Right cardiac atrium (tissue), 5 donors: ENCODE data around the gene CAVIN3. TPM values are rescaled to one million over a fixed set of nuclear protein-coding genes. Genes with fewer than 3 reads are reported as not detected.
A peak's percentile ranks its signal among the peaks of the same experiment; 100 is the strongest.

Experiments
- ATAC-seq, 2 donors: fragments of 200-7000 bp; cut with Tn5 transposase; one replicate each; pipeline versions ENCODE4 v1.8.0 to v1.9.1; 2020; ENCODE audit warnings: moderate library complexity in 2 of 2, mild to moderate bottlenecking in 1 of 2
- DNase-seq, 3 donors: peaks; one replicate each; pipeline ENCODE4 v3.0.0-alpha.2; 2020
- H3K27ac ChIP-seq: one replicate; pipeline ENCODE4 v1.5.1; 2013; ENCODE audit warnings: mild to moderate bottlenecking, low read length, control low read depth, moderate library complexity
- H3K27me3 ChIP-seq: one replicate; pipeline ENCODE4 v1.6.1; 2013; ENCODE audit not compliant: control insufficient read depth, insufficient read depth
- H3K4me1 ChIP-seq: one replicate; pipeline ENCODE4 v1.6.1; 2013; ENCODE audit warnings: low read length; ENCODE audit not compliant: control insufficient read depth, insufficient read depth
- H3K4me3 ChIP-seq: one replicate; pipeline ENCODE4 v1.5.1; 2013; ENCODE audit warnings: low read length, control low read depth
- H3K9me3 ChIP-seq: one replicate; pipeline ENCODE4 v1.6.1; 2013; ENCODE audit warnings: low read length; ENCODE audit not compliant: control insufficient read depth
- WGBS: extraction: QIAGEN DNeasy Blood & Tissue Kit; methylation state at CpG from one replicate; pipeline ENCODE4 v1.1.7; 2013; 5-methylcytosine and 5-hydroxymethylcytosine counted together
- intact Hi-C, 4 donors: fragments of 100-400 bp; cut with DNase I; formaldehyde crosslinking; loops; one replicate each; pipeline versions ENCODE4 v1.11.0 to v1.14.0; 2022 to 2023
- polyA plus RNA-seq: library from polyadenylated mRNA; stranded (reverse); fragments of 200-250 nt; gene quantifications from one replicate; pipeline ENCODE4 v1.2.3, GENCODE V29; 2013
- total RNA-seq, 4 donors: library from RNA; stranded (reverse); fragmentation: NEBNext Ultra II Directional; extraction: Animal tissue kit (Norgen Biotek cat#: 25700); gene quantifications; one replicate each; pipeline ENCODE4 v1.2.1, GENCODE V29; 2021
- donor health status: healthy with polysubstance abuse.
- donor health status: DM: no; HTN: yes; CAD: no.
- donor health status: DM: no; HTN: no; CAD: no.
- donor health status: DM: no; HTN: yes; CAD: no; lungs with severe emphysema.
- donor health status: DM: yes; HTN: yes; CAD: no.

CAVIN3 gene
- total and polyA plus RNA-seq, 5 donors: 40.4 to 72.4 (median 49.7) TPM

DNA sequence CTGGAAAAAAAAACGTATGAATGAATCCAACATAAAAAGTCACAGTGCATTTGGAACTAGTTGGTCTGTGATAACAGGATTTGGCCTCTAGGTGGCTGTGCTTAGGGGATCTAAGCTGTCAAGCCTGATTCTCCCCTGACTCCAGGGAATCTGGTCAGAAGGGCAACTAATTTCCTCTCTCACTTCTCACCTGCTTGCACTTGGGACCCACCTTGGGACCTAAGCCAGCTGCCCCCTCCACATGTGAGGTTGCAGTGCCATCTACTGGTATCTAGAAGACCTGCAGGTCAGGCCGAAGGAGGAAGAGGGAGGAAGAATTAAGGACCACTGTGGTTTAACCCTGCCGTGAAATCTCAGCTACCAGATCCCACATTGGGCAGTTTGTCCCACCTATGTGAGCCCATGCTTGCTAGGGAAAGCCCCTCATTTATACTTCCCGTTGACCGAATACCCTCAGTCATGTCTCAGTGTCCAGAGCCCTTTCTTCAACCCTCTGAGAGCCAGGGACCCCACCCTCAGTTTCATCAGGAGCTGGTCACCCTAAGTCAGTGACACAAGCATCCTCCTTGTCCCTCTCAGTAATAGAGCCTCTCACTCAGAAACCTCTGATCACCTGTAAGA is 33.2 kb upstream of the CAVIN3 start:
- WGBS: 7% methylated on average over 5 of the region's 5 CpGs
- no peaks in the 10 kb centered on the region for H3K9me3 ChIP-seq
- no peaks in the 10 kb centered on the region for H3K27me3 ChIP-seq
- DNase-seq (peak; percentile 35 to 66 (median 57)), ATAC-seq (peak; percentile 55 to 72)
- H3K27ac ChIP-seq: no peak overlapping the region
- intact Hi-C loops: loop anchor here (2.0 to 10.0 kb wide), 4 partner anchors 59 to 331 kb away; no protein-coding TSS in a partner anchor
- no peaks in the 10 kb centered on the region for H3K4me1 ChIP-seq
- no peak overlapping the region for H3K4me3 ChIP-seq

DNA sequence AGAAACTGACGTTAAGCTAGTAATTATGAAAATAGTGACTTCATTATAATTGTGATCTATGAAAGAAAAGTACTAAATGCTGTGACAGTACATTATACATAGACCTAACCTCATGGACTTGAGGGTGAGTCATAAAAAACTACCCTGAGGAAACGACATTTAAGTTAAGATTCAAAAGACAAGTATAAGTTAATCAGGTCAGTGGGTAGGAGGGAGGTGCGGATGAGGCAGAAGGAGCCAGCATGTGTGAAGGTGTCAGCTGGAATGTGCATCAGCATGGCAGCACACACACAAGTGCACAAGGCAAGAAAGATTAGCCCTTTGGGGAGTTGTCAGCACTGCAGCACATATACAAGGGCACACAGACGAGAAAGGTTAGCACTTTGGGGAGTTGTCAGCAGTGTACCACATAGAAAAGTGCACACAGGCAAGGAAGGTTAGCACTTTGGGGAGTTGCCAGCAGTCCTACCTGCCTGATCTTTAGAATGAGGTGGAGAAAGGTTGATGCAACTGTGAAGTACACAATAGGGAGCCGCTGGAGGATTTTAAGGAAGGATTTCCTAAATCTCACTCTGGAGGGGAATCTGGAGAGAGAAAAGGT is 31.6 kb upstream of the CAVIN3 start:
- Histone ChIP-seq H3K27ac (no peak overlapping the region), H3K4me1 (no peaks in the 10 kb centered on the region), H3K9me3 (no peaks in the 10 kb centered on the region), H3K4me3 (no peak overlapping the region), H3K27me3 (no peaks in the 10 kb centered on the region)
- ATAC-seq: no peak
- 70% methylated on average over 5 of the region's 5 CpGs for WGBS
- intact Hi-C loops: loop anchor here (2.0 to 10.0 kb wide), 4 partner anchors 57 to 329 kb away; no protein-coding TSS in a partner anchor
- DNase-seq: no peak

DNA sequence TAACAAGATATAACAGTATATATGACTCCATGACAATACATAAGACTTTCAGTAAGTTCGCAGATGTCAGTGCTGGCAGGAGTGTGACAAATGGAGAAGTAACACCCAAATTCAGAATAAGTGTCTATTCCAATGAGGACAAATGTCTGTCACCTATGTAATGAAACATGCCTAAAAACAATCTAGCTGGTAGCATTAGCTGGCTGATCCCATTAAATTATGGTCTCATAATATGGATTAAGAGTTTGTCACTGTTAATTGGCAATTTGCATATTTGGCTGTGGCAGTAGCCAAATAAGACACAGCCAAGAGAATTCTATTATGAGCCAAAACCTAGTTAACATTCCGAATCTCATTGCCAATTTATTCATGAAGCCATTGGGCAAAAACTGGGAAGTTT is 30.2 kb upstream of the CAVIN3 start:
- no peaks in the 10 kb centered on the region for H3K9me3 ChIP-seq
- ATAC-seq: no peak
- no peaks in the 10 kb centered on the region for H3K4me1 ChIP-seq
- DNase-seq: no peak
- no peak overlapping the region for H3K4me3 ChIP-seq
- WGBS: 64% methylated on average over 2 of the region's 2 CpGs
- intact Hi-C loops: loop anchor here (5.0 to 10.0 kb wide), 3 partner anchors 56 to 326 kb away; no protein-coding TSS in a partner anchor
- no peak overlapping the region for H3K27ac ChIP-seq
- H3K27me3 ChIP-seq: no peaks in the 10 kb centered on the region

GRCh38 chr11:6350043-6350442 is 29.7 kb upstream of the CAVIN3 start:
- H3K27me3 ChIP-seq: no peaks in the 10 kb centered on the region
- no peaks in the 10 kb centered on the region for H3K4me1 ChIP-seq
- no peak overlapping the region for H3K4me3 ChIP-seq
- no peak overlapping the region for H3K27ac ChIP-seq
- intact Hi-C loops: loop anchor here (5.0 to 10.0 kb wide), 3 partner anchors 55 to 325 kb away; no protein-coding TSS in a partner anchor
- H3K9me3 ChIP-seq: no peaks in the 10 kb centered on the region
- no peak for ATAC-seq
- DNase-seq: no peak

GRCh38 chr11:6345366-6345765 is 25.1 kb upstream of the CAVIN3 start:
- Histone ChIP-seq H3K27ac (no peak overlapping the region), H3K4me3 (no peak overlapping the region), H3K9me3 (no peaks in the 10 kb centered on the region), H3K27me3 (no peaks in the 10 kb centered on the region), H3K4me1 (no peaks in the 10 kb centered on the region)
- WGBS: 94% methylated on average over 1 of the region's 1 CpG
- intact Hi-C loops: no loop called here
- DNase-seq: no peak
- ATAC-seq: no peak

- Histone ChIP-seq H3K9me3 (no peaks in the 10 kb centered on the region), H3K27ac (no peak overlapping the region), H3K27me3 (no peaks in the 10 kb centered on the region), H3K4me3 (no peak overlapping the region), H3K4me1 (no peaks in the 10 kb centered on the region)
- no peak for ATAC-seq
- 86% methylated on average over 3 of the region's 3 CpGs for WGBS
- DNase-seq: no peak
- intact Hi-C loops: no loop called here
Measured at GRCh38 chr11:6336293-6336692, 16.0 kb upstream of the CAVIN3 start.

DNA sequence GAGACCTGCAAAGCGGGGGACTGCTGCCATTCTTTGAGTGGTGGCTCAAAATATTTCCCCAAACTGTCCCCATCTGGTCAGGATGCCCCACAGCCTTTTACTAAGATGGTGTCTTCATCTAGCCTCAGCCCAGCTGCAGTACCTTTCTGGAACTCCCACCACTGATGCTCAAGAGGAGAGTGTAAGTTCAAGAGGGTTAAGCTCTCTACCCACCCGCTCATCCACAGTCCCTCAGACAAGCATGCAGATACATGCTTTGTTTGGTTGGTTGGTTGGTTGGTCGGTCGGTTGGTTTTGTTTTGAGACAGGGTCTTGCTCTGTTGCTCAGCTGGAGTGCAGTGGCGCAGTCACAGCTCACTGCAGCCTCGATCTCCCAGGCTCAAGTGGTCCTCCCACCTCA is 14.5 kb upstream of the CAVIN3 start:
- Histone ChIP-seq H3K4me1 (no peaks in the 10 kb centered on the region), H3K4me3 (no peak overlapping the region), H3K27ac (no peak overlapping the region), H3K9me3 (no peaks in the 10 kb centered on the region), H3K27me3 (no peaks in the 10 kb centered on the region)
- whole genome bisulfite sequencing: 94% methylated on average over 6 of the region's 6 CpGs
- ATAC-seq (no peak), DNase-seq (no peak)
- intact Hi-C loops: no loop called here

DNA sequence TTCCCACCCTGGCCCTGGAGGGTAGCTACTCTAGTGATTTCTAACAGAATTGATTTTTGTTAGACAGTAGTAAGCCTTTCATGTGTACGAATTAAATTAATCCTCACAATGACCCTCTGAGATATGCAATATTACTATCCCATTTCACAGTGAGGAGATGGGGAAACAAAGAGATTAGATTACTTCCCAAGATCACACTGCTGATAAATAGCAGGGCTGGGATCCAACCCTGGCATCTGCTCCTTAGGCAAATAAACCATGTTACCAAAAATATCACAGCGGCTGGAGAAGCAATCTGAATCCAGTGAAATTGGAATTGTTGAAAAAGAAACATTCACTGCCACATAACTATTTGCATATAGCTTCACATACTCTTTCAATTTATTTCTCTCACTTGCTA is 12.8 kb upstream of the CAVIN3 start:
- H3K27ac ChIP-seq: no peak overlapping the region
- no peak overlapping the region for H3K4me3 ChIP-seq
- H3K9me3 ChIP-seq: no peaks in the 10 kb centered on the region
- peaks cover 2% of the 10 kb centered on the region for H3K4me1 ChIP-seq
- no peaks in the 10 kb centered on the region for H3K27me3 ChIP-seq
- WGBS: 34% methylated on average over 2 of the region's 2 CpGs
- intact Hi-C loops: no loop called here
- no peak for ATAC-seq
- no peak for DNase-seq

- H3K4me3 ChIP-seq: no peak overlapping the region
- WGBS: 95% methylated on average over 5 of the region's 5 CpGs
- intact Hi-C loops: no loop called here
- H3K9me3 ChIP-seq: no peaks in the 10 kb centered on the region
- H3K4me1 ChIP-seq: peaks cover 2% of the 10 kb centered on the region
- no peaks in the 10 kb centered on the region for H3K27me3 ChIP-seq
- H3K27ac ChIP-seq: no peak overlapping the region
- DNase-seq: no peak
- ATAC-seq: no peak
Measured at GRCh38 chr11:6332066-6332465, 11.8 kb upstream of the CAVIN3 start.

DNA sequence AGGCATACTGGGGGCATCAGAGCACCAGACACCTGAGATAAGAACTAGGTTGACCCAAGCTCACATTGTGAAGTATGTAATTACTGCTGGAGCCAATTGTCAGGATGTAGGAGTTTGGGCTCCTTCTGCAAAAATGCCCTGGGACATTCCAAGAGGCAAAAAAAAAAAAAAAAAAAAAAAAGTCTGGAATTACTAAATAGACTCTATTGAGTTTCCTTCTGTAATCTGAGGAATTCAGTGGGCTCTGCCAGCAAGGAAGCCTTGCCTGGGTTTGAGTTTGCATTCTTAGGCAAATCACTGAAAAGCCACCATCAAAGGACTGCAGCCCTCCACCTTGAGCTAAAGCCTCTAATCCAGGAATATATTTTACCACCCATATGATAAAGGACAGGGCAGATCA is 8.0 kb upstream of the CAVIN3 start:
- intact Hi-C loops: no loop called here
- ATAC-seq: peak in 1 of 2 donors; percentile 41
- peaks cover 2% of the 10 kb centered on the region for H3K4me1 ChIP-seq

GRCh38 chr11:6327806-6328205 is 7.5 kb upstream of the CAVIN3 start:
- no peak for ATAC-seq
- H3K27me3 ChIP-seq: no peaks in the 10 kb centered on the region
- H3K4me1 ChIP-seq: peaks cover 2% of the 10 kb centered on the region
- H3K27ac ChIP-seq: no peak overlapping the region
- no peak overlapping the region for H3K4me3 ChIP-seq
- intact Hi-C loops: no loop called here
- DNase-seq: no peak
- H3K9me3 ChIP-seq: no peaks in the 10 kb centered on the region

More for the DNA sequence above, 8.0 kb upstream of the CAVIN3 start:
- no peak overlapping the region for H3K27ac ChIP-seq
- no peak for DNase-seq
- no peaks in the 10 kb centered on the region for H3K9me3 ChIP-seq
- H3K4me3 ChIP-seq: no peak overlapping the region
- H3K27me3 ChIP-seq: no peaks in the 10 kb centered on the region
